Astrocyte (in vitro differentiated cells and primary cell): ENCODE measurements around the gene SBF2.

Experiments
- CTCF ChIP-seq: IDR thresholded peaks from 2 replicates; pipeline ENCODE4 v1.5.1; 2011; ENCODE audit warnings: low read depth, mild to moderate bottlenecking, inconsistent platforms, low read length, moderate library complexity; ENCODE audit not compliant: insufficient read depth
- EZH2 ChIP-seq: IDR thresholded peaks from 2 replicates; pipeline ENCODE4 v1.6.1; 2012; ENCODE audit warnings: mild to moderate bottlenecking, low read length, inconsistent platforms; ENCODE audit not compliant: insufficient read depth

- TF ChIP-seq CTCF, result no peak
- TF ChIP-seq EZH2, result no peak
These were observed 540.0 kb downstream of the SBF2 start for GRCh38 chr11:9754010-9754471.
